GM12874 (cell line): ENCODE data around the gene DHODH.

Source experiments
- CTCF ChIP-seq: IDR thresholded peaks from 2 replicates; pipeline ENCODE4 v1.5.1; 2011; ENCODE audit warnings: low read depth, mild to moderate bottlenecking, control low read depth, low read length, moderate library complexity; ENCODE audit not compliant: insufficient read depth

The DHODH gene

GRCh38 chr16:72027669-72028378, 19.3 kb downstream of the DHODH start:
- TF ChIP-seq CTCF, result no peak

GRCh38 chr16:72029567-72030271, 21.2 kb downstream of the DHODH start:
- no peak for TF ChIP-seq CTCF

GRCh38 chr16:72033437-72033836, 24.9 kb downstream of the DHODH start:
- TF ChIP-seq CTCF, result no peak

GRCh38 chr16:72036098-72036497, 27.6 kb downstream of the DHODH start:
- TF ChIP-seq CTCF, result no peak

- no peak for TF ChIP-seq CTCF
Measured at GRCh38 chr16:72042157-72042660, 33.7 kb downstream of the DHODH start.

GRCh38 chr16:72043058-72043457, 34.5 kb downstream of the DHODH start:
- no peak for TF ChIP-seq CTCF

GRCh38 chr16:72043539-72043938, 35.0 kb downstream of the DHODH start:
- TF ChIP-seq CTCF, result no peak
